Embryonic facial prominence (tissue), 1 donor: Measurements from ENCODE around the gene ZNF583.

ENCODE experiments used
- DNase-seq: peaks from one replicate; pipeline ENCODE4 v3.0.0-alpha.2; 2016; ENCODE audit errors: extremely low spot score

ZNF583 gene

DNA sequence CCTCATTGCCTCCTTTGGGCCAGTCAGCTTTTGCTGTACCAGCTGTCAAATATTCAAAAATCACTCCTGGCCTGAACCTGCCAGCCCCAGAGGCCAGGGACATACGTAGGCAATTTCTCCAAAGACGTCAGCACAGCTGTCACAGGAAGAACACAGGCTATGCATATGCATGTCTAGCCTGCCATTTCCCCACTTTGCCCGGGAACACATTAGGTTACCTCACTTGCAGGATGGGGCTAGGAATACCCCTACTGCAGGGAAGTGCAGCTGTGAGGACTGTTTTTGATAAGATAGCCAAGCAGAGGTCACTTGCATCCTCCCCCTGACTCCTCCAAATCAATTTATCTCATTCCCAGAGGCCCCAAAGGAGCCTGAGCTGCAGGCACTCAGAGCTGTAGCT lies 70.2 kb downstream of the ZNF583 start:
- no peak for DNase-seq

DNA sequence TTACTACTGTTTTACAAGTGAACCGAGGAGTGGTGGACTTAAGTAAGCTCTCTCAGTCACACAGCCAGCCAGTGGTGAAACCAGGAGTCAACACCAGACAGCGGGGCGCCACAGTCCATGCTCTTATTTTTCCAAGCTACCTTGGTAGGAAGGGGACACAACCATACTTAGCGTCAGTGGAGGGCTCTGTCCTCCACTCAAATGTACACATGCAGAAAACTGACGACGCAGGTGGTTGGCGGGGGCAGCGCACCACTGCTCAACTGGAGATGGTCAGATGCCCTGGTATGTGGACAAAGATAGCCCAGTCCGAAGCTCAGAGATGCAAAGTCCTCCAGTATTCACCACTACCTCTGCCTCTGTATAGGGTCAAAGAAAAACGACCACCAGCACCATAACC lies 72.0 kb downstream of the ZNF583 start:
- DNase-seq: no peak
